NT2/D1 (cell line): ENCODE measurements around the gene OR5L1.

ENCODE experiments used
- DNase-seq: peaks from one replicate; pipeline ENCODE4 v3.0.0-alpha.2; 2011; ENCODE audit warnings: low read depth, low spot score
- H3K27me3 ChIP-seq: 2 replicates; pipeline ENCODE4 v1.6.0; 2011; ENCODE audit warnings: mild to moderate bottlenecking; ENCODE audit not compliant: insufficient read length, insufficient read depth
- H3K36me3 ChIP-seq: 2 replicates; pipeline ENCODE4 v1.6.1; 2011; ENCODE audit warnings: mild to moderate bottlenecking, low read length, mixed read lengths; ENCODE audit not compliant: insufficient read depth, insufficient read length
- H3K4me1 ChIP-seq: 2 replicates; pipeline ENCODE4 v1.5.1; 2011; ENCODE audit not compliant: insufficient read depth, insufficient read length
- H3K4me3 ChIP-seq: 2 replicates; pipeline ENCODE4 v1.5.1; 2011; ENCODE audit warnings: low read depth; ENCODE audit not compliant: insufficient read length
- H3K9ac ChIP-seq: 2 replicates; pipeline ENCODE4 v1.6.0; 2011; ENCODE audit warnings: low read depth; ENCODE audit not compliant: insufficient read length
- H3K9me3 ChIP-seq: 2 replicates; pipeline ENCODE4 v1.5.1; 2011; ENCODE audit warnings: mild to moderate bottlenecking, low read length; ENCODE audit not compliant: insufficient read depth
- SUZ12 ChIP-seq: IDR thresholded peaks from 2 replicates; pipeline ENCODE4 v1.6.1; 2011; ENCODE audit not compliant: insufficient read length, insufficient read depth; ENCODE audit errors: extremely low read depth
- YY1 ChIP-seq: IDR thresholded peaks from 2 replicates; pipeline ENCODE4 v1.6.1; 2011; ENCODE audit not compliant: insufficient read length, insufficient read depth
- ZNF274 ChIP-seq: IDR thresholded peaks from 2 replicates; pipeline ENCODE4 v1.6.1; 2011; ENCODE audit warnings: mild to moderate bottlenecking, low read depth, low read length

Gene OR5L1

DNA sequence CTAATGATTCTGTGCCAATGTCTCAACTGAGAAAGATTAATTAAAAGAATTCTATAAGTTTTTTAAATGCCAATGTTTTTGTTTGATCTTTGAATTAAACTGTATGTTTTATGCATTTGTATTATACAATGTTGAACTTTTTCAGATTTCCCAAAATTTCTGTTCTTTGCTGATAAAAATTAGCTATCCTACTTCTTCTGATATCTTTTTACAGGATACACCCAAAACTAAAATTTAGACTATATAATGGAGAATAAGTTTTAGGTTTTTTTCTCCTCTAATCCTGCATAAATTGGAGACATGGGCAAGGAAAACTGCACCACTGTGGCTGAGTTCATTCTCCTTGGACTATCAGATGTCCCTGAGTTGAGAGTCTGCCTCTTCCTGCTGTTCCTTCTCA is 15.8 kb downstream of the OR5L1 start, which contains the start of gene OR5L2:
Gene OR5L2, plus strand, starts transcription at position 301 of the 400 bp plus-strand sequence. Its CDS starts 0 bp downstream, at position 301.
- Histone ChIP-seq H3K4me1 (no peaks in the 10 kb centered on the region), H3K4me3 (no peak within 1 kb of the TSS), H3K9ac (no peak within 1 kb of the TSS), H3K36me3 (no peaks in the 10 kb centered on the region), H3K9me3 (no peaks in the 10 kb centered on the region), H3K27me3 (no peaks in the 10 kb centered on the region)
- no peak for DNase-seq
- TF ChIP-seq SUZ12 (no peak), YY1 (no peak), ZNF274 (no peak)

DNA sequence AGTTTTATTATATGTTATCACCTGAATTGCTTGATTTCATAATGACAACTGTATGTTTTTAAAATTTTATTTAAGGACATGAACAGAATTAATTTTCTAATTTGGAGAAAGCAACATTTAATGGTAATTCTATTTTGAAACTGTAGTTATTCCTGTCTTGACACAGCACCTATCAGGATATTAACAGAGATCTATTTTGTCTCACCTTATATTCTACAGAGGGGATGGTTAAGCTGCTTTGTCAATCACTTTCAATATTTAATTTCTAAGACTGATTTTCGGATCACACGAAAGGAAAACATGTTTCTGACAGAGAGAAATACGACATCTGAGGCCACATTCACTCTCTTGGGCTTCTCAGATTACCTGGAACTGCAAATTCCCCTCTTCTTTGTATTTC is 27.3 kb downstream of the OR5L1 start, which contains the start of gene OR5D16:
Gene OR5D16, plus strand, starts transcription at position 301 of the 400 bp plus-strand sequence. Its CDS starts 0 bp downstream, at position 301.
- TF ChIP-seq ZNF274 (no peak), YY1 (no peak), SUZ12 (no peak)
- no peak for DNase-seq

DNA sequence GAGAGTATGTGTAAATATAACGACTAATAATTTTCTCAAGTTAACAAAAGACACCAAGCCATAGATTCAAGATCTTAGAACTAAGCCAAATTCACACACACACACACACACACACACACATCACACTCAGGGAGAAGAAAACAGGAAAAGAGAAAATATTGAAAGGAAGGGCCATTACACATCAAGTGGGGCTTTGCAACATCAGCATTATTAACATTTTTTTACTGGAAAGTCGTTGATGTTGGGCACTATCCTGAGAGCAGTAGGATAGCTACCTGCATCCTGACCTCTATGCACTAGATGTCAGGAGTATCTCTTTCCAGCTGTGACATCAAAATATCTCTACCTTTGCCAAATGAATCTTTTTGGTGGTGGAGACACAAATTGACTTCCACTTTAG is 36.3 kb downstream of the OR5L1 start:
- Histone ChIP-seq H3K4me3 (no peak overlapping the region), H3K9me3 (no peaks in the 10 kb centered on the region), H3K36me3 (no peaks in the 10 kb centered on the region), H3K9ac (no peak overlapping the region), H3K27me3 (no peaks in the 10 kb centered on the region), H3K4me1 (no peaks in the 10 kb centered on the region)
- no peak for TF ChIP-seq ZNF274
- TF ChIP-seq SUZ12, result no peak
- TF ChIP-seq YY1, result no peak
- DNase-seq, result no peak

More for the DNA sequence above, 27.3 kb downstream of the OR5L1 start, which contains the start of gene OR5D16:
- no peak within 1 kb of the TSS for H3K9ac ChIP-seq
- H3K4me3 ChIP-seq, result no peak within 1 kb of the TSS
- no peaks in the 10 kb centered on the region for H3K36me3 ChIP-seq
- peaks cover 13% of the 10 kb centered on the region for H3K9me3 ChIP-seq
- H3K27me3 ChIP-seq, result no peaks in the 10 kb centered on the region
- no peaks in the 10 kb centered on the region for H3K4me1 ChIP-seq

DNA sequence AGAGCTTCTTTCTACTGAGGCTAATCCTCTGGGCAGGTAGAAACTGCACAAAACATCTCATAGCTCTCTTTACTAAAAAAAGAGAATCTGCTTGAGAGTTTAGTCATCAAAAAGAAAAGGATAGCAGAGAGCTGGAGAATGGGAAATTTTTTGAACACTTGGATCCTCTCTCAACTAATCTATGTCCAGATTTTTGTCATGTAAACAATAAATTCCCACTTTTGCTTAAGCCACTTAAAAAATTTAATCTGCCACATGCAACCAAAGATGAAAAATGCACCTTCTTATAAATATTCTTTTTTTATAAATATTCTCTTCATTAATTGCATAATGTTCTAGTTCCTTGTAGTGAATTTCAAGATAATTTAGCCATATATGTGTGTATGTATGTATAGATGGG is 37.9 kb downstream of the OR5L1 start:
- Histone ChIP-seq H3K9me3 (no peaks in the 10 kb centered on the region), H3K36me3 (no peaks in the 10 kb centered on the region), H3K27me3 (no peaks in the 10 kb centered on the region), H3K4me1 (no peaks in the 10 kb centered on the region), H3K9ac (no peak overlapping the region), H3K4me3 (no peak overlapping the region)
- no peak for TF ChIP-seq SUZ12
- no peak for DNase-seq

DNA sequence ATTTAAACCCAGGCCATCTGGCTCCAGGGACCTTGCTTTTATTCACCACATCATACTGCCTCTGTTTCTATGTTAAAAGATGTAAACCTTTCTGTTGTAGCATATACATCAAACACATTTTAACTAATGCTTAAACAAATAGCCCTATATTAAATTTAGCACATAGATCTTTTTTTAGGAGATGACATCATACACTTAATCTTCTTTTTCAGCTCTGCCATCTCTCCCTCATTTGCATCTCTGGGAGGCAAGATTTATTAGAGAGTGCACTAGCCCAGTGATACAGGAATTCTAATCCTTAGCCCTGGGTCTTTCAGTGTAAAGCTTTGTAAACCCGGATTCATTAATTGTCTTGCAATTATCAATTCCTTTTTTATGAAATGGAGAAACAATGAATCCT is 41.0 kb downstream of the OR5L1 start:
- H3K9me3 ChIP-seq, result no peaks in the 10 kb centered on the region
- H3K4me1 ChIP-seq, result no peaks in the 10 kb centered on the region
- no peak overlapping the region for H3K4me3 ChIP-seq
- H3K36me3 ChIP-seq, result no peaks in the 10 kb centered on the region
- no peak for DNase-seq
- H3K27me3 ChIP-seq, result no peaks in the 10 kb centered on the region
- TF ChIP-seq SUZ12, result no peak
- TF ChIP-seq ZNF274, result no peak
- no peak overlapping the region for H3K9ac ChIP-seq

DNA sequence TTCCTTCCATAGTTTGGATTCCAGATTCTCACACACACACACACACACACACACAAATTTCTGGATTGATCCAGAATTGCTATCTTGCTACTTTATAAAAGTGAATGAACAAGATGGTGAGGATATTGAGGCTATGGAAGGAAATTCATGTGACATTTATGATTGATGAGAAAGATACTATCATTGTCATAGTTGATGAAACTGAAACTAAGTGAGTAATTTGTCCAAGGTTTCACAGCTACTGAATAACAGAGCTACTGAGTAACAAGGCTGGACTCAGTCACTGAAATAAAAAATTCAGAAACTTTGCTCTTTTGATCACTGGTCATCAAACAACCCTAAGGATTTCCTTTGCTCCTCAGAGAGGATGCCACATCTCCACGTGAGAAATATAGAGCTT is 43.5 kb downstream of the OR5L1 start:
- Histone ChIP-seq H3K9ac (no peak overlapping the region), H3K4me1 (no peaks in the 10 kb centered on the region), H3K4me3 (no peak overlapping the region), H3K36me3 (no peaks in the 10 kb centered on the region), H3K27me3 (no peaks in the 10 kb centered on the region), H3K9me3 (no peaks in the 10 kb centered on the region)
- TF ChIP-seq SUZ12, result no peak
- TF ChIP-seq YY1, result no peak
- no peak for TF ChIP-seq ZNF274
- DNase-seq, result no peak
